DOHH2 (cell line): ENCODE data around the gene SBNO2.

Experiments
- EZH2phosphoT487 ChIP-seq: fragments of 200-600 bp; sonication (generic); IDR thresholded peaks from 2 replicates; pipeline ENCODE4 v1.6.1; 2017; ENCODE audit warnings: borderline replicate concordance, mild to moderate bottlenecking, antibody characterized with exemption, low read length, moderate library complexity, mixed read lengths
- TF ChIP-seq, protein P1 (sequence below): fragments of 200-600 bp; sonication (generic); IDR thresholded peaks from one replicate; pipeline ENCODE4 v1.5.1; 2014; ENCODE audit warnings: antibody characterized with exemption, mild to moderate bottlenecking, low read depth, low read length; ENCODE audit not compliant: poor library complexity, severe bottlenecking

DNA sequence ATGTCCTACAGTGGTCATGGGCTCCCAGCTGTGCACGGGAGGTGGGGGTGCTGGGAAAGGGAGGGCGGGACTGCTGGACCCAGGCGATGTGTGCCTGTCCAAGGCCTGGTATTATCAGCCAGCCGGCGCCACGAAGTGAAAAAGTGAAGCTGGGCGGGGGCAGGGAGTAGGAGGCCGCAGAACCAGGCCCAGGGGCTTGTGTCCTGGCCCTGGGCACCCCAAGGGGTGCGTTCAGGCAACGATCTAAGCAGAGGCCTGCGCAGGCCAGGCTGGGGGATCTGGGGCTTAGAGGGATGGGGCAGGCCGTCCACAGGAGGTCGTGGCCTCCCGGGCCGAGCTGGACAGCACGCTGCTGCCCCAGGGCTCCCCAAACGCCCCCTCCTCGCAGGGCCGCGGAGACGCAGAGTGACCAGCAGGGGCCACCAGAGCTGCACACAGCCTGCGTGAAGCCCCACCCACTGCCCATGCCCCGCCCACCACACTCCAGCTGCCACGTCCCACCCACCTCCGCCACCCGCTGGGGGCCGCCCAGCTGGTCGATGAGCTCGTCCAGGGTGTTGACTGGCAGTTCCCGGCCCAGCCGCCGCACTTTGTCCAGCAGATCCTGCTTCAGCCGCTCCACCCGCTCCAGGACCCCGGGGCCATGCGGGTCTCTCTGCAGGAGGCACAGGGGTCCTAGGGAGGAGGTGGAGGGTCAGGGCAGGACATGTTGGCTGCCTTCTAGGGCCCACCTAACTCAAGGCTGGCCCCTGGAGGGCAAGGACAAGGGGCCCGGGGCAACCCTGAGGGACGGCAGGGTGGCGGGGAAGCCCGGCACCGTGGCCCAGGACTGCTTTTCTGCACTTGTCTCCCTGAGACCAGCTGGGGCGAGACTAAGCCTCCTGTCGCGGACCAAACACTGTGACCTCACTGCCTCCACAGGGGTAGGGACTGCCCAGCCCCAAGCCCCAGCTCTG is 60.8 kb downstream of the SBNO2 start:
- TF ChIP-seq, protein P1, sequence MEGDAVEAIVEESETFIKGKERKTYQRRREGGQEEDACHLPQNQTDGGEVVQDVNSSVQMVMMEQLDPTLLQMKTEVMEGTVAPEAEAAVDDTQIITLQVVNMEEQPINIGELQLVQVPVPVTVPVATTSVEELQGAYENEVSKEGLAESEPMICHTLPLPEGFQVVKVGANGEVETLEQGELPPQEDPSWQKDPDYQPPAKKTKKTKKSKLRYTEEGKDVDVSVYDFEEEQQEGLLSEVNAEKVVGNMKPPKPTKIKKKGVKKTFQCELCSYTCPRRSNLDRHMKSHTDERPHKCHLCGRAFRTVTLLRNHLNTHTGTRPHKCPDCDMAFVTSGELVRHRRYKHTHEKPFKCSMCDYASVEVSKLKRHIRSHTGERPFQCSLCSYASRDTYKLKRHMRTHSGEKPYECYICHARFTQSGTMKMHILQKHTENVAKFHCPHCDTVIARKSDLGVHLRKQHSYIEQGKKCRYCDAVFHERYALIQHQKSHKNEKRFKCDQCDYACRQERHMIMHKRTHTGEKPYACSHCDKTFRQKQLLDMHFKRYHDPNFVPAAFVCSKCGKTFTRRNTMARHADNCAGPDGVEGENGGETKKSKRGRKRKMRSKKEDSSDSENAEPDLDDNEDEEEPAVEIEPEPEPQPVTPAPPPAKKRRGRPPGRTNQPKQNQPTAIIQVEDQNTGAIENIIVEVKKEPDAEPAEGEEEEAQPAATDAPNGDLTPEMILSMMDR, result peak; percentile 95
- no peak for TF ChIP-seq EZH2phosphoT487
